Measurements from ENCODE around the gene CXCL9.
"Not testable (repeated sequence)": the region's sequence is repeated elsewhere in the genome, so short reads cannot be mapped to it uniquely, and the experiment has no call there.

CXCL9 gene

DNA sequence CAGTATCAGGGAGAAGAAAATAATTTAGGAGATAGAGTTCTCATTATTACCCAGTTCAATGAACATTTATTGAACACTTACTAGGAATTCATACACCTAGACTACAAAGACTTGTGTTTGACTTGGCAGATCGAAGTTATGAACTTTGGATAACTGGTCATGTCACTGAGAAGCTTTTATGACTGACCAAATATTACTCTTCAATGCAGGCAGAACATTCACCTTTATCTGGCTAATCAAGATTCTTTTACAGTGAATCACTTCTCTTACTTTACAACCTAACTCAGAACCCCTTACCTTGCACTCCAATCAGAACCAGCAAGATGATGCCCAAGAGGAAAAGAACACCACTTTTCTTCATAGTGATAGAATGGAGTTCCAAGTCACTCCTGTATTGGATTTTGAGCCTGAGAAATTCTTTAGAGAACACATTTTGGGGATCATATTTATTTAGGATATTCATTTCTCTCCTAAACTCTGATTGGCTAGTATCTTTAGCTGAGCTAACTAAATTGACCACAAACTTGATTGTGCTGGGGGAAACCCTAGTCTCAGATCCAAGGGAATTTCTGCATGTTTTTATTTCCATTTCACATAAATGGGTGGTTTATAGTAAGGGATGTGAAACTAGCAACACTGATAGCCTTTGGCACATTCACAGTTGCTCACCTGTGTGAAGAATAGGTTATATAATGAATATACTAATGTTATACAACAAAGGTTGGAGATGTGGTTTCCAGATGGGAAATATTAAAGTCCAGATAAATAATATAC, at the start of gene CXCL9:
TSS of gene CXCL9 (minus strand) at position 421 of the 774 bp plus-strand sequence. CDS start at position 361, 60 bp downstream.
- H3K27ac ChIP-seq, result no peak within 1 kb of the TSS
- in situ Hi-C loops (cut with HindIII; ENCODE audit: low pct_ligation_motif_present, low sequenced_read_pairs), result no loop called here
- no peak within 1 kb of the TSS for H3K4me3 ChIP-seq (ENCODE audit: low read depth, low read length)
- TF ChIP-seq, protein P1, sequence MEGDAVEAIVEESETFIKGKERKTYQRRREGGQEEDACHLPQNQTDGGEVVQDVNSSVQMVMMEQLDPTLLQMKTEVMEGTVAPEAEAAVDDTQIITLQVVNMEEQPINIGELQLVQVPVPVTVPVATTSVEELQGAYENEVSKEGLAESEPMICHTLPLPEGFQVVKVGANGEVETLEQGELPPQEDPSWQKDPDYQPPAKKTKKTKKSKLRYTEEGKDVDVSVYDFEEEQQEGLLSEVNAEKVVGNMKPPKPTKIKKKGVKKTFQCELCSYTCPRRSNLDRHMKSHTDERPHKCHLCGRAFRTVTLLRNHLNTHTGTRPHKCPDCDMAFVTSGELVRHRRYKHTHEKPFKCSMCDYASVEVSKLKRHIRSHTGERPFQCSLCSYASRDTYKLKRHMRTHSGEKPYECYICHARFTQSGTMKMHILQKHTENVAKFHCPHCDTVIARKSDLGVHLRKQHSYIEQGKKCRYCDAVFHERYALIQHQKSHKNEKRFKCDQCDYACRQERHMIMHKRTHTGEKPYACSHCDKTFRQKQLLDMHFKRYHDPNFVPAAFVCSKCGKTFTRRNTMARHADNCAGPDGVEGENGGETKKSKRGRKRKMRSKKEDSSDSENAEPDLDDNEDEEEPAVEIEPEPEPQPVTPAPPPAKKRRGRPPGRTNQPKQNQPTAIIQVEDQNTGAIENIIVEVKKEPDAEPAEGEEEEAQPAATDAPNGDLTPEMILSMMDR (IDR thresholded peaks at IDR 0.05; ENCODE audit: low read depth, low read length, missing control alignments), result no peak
- DNase-seq, result no peak
- no peaks in the 10 kb centered on the region for H3K36me3 ChIP-seq (replicated peaks)
- no peaks in the 10 kb centered on the region for H3K27me3 ChIP-seq (replicated peaks)

DNA sequence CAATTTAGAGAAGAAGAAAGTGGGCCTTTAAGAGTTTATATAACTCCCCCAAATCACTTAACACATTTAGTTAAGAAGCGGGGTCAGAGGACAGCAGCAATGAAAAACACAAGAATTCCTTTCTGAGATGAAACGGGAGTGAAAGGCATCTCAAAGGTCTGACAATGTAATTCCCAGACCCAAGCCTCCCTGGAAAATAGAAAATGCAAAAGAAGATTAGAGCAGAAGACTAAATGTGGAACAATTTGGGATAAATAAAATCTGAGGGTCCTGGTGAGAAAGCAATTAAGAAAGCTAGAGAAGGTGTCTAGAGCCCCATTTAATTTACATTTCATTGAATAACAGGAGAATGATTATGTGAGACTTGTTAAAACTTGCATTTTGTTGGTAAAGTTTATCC, 48.1 kb upstream of the CXCL9 start:
- Histone ChIP-seq H3K27me3 (replicated peaks) (peaks cover 34% of the 10 kb centered on the region), H3K4me3 (ENCODE audit: low read depth, low read length) (no peak overlapping the region), H3K27ac (no peak overlapping the region), H3K36me3 (replicated peaks) (no peaks in the 10 kb centered on the region)
- TF ChIP-seq, protein P1 (IDR thresholded peaks at IDR 0.05; ENCODE audit: low read depth, low read length, missing control alignments), result no peak
- DNase-seq, result no peak
- in situ Hi-C loops (cut with HindIII; ENCODE audit: low pct_ligation_motif_present, low sequenced_read_pairs), result no loop called here

DNA sequence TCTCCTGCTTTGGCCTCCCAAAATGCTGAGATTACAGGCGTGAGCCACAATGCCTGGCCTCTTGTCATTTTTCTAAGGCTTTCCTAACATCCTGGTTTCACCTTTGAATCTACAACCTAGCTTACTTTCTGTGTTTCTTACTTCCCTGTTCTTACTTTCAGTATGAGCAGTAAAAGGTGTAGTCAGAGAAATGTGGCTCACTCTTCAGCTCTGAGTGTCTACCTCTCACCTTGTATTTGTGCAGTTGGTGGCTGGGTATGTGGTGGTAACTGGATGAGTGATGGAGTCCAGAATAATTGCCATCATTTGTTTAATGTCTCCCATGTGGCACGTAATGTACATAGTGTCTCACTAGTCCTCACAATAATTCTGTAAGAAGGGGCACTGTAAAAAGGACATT, 47.7 kb upstream of the CXCL9 start:
- no peak for DNase-seq
- Histone ChIP-seq H3K27me3 (replicated peaks) (peaks cover 32% of the 10 kb centered on the region), H3K4me3 (ENCODE audit: low read depth, low read length) (no peak overlapping the region), H3K27ac (no peak overlapping the region), H3K36me3 (replicated peaks) (no peaks in the 10 kb centered on the region)
- TF ChIP-seq, protein P1 (IDR thresholded peaks at IDR 0.05; ENCODE audit: low read depth, low read length, missing control alignments), result no peak
- in situ Hi-C loops (cut with HindIII; ENCODE audit: low pct_ligation_motif_present, low sequenced_read_pairs), result no loop called here

DNA sequence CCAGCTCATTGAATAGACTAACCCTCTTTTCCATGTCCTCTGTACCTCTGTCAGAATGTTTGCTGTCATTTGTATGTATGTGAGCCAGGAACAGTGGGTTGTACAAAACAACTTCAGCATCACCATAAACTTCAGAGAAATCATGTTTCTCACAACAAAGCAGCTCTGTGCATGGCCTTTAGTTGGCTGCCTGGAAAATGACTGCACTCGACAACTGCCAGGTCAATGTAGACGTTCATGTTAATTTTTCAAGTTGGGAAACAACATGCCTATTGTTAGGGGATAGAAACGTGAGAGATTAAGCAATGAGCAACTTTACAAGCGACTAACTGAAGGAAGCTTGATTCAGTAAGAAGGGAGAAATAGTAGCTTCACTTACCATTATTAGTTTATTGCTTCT, 46.4 kb upstream of the CXCL9 start:
- TF ChIP-seq, protein P1 (IDR thresholded peaks at IDR 0.05; ENCODE audit: low read depth, low read length, missing control alignments), result no peak
- no peak for DNase-seq
- H3K36me3 ChIP-seq (replicated peaks), result no peaks in the 10 kb centered on the region
- H3K4me3 ChIP-seq (ENCODE audit: low read depth, low read length), result no peak overlapping the region
- no peak overlapping the region for H3K27ac ChIP-seq
- peaks cover 30% of the 10 kb centered on the region for H3K27me3 ChIP-seq (replicated peaks)
- in situ Hi-C loops (cut with HindIII; ENCODE audit: low pct_ligation_motif_present, low sequenced_read_pairs), result no loop called here

DNA sequence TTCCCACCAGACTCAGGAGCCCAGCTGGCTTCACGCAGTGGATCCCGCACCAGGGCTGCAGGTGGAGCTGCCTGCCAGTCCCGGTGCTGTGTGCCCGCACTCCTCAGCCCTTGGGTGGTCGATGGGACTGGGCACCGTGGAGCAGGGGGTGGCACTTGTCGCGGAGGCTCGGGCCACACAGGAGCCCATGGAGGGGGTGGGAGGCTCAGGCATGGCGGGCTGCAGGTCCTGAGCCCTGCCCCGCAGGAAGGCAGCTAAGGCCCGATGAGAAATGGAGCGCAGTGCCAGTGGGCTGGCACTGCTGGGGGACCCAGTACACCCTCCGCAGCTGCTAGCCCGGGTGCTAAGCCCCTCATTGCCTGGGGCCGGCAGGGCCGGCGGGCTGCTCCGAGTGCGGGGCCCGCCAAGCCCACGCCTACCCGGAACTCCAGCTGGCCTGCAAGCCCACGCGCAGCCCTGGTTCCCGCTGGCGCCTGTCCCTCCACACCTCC, 43.3 kb upstream of the CXCL9 start:
- H3K36me3 ChIP-seq (replicated peaks); H3K27ac ChIP-seq; H3K27me3 ChIP-seq (replicated peaks); H3K4me3 ChIP-seq (ENCODE audit: low read depth, low read length); in situ Hi-C loops (cut with HindIII; ENCODE audit: low pct_ligation_motif_present, low sequenced_read_pairs); DNase-seq: not testable (repeated sequence)

DNA sequence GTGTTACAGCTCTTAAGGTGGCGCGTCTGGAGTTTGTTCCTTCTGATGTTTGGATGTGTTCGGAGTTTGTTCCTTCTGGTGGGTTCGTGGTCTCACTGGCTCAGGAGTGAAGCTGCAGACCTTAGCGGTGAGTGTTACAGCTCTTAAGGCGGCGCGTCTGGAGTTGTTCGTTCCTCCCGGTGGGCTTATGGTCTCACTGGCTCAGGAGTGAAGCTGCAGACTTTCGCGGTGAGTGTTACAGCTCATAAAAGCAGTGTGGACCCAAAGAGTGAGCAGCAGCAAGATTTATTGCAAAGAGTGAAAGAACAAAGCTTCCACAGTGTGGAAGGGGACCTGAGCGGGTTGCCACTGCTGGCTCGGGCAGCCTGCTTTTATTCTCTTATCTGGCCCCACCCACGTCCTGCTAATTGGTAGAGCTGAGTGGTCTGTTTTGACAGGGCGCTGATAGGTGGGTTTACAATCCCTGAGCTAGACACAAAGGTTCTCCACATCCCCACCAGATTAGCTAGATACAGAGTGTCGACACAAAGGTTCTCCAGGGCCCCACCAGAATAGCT, 42.6 kb upstream of the CXCL9 start:
- H3K36me3 ChIP-seq (replicated peaks); in situ Hi-C loops (cut with HindIII; ENCODE audit: low pct_ligation_motif_present, low sequenced_read_pairs); DNase-seq: not testable (repeated sequence)

DNA sequence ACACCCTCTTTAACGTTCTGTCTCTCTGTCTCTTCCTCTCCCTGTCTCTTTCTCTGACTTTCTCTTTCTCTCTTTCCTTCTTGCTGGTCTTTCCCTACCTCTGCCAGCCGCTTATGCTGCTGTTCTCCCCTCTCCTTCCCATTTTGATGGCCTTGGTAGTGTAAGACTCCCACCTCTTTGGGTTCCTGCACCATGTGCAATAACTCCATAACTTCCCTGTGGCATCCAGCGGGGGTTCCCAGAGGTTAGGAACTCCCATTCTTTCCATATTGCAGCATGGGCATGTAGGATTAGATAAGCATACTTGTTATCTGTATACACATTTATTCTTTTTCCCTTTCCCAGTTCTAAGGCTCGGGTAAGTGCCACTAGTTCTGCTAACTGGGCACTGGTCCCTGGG, 37.4 kb upstream of the CXCL9 start:
- H3K36me3 ChIP-seq (replicated peaks); H3K27ac ChIP-seq; H3K4me3 ChIP-seq (ENCODE audit: low read depth, low read length); in situ Hi-C loops (cut with HindIII; ENCODE audit: low pct_ligation_motif_present, low sequenced_read_pairs); H3K27me3 ChIP-seq (replicated peaks); DNase-seq: not testable (repeated sequence)

More for the DNA sequence above, 42.6 kb upstream of the CXCL9 start:
- not testable (repeated sequence) for H3K27ac ChIP-seq; H3K27me3 ChIP-seq (replicated peaks); H3K4me3 ChIP-seq (ENCODE audit: low read depth, low read length)

DNA sequence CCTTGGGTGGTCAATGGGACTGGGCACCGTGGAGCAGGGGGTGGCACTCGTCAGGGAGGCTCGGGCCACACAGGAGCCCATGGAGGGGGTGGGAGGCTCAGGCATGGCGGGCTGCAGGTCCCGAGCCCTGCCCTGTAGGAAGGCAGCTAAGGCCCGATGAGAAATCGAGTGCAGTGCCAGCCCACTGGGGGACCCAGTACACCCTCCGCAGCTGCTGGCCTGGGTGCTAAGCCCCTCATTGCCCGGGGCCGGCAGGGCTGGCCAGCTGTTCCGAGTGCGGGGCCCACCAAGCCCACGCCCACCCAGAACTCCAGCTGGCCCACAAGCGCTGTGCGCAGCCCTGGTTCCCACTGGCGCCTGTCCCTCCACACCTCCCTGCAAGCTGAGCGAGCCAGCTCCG, 36.0 kb upstream of the CXCL9 start:
- in situ Hi-C loops (cut with HindIII; ENCODE audit: low pct_ligation_motif_present, low sequenced_read_pairs); H3K27me3 ChIP-seq (replicated peaks); DNase-seq; H3K4me3 ChIP-seq (ENCODE audit: low read depth, low read length); H3K27ac ChIP-seq; H3K36me3 ChIP-seq (replicated peaks): not testable (repeated sequence)

DNA sequence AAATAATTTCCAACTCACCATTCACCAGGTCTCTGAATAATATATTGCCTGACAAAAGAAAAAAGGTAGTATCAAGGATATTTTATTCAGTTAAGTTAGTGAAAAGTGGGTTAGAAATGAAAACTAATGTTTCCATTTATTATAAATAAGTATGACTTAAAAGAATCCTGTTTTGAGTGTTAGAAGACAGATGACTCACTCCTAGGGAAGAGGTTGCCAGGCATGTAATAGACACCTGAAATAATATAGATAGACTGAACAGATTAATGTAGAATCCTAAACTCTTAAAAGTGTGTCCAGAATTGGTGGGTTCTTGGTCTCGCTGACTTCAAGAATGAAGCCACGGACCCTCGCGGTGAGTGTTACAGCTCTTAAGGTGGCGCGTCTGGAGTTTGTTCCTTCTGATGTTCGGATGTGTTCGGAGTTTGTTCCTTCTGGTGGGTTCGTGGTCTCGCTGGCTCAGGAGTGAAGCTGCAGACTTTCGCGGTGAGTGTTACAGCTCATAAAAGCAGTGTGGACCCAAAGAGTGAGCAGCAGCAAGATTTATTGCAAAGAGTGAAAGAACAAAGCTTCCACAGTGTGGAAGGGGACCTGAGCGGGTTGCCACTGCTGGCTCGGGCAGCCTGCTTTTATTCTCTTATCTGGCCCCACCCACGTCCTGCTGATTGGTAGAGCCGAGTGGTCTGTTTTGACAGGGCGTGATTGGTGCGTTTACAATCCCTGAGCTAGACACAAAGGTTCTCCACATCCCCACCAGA, 35.1 kb upstream of the CXCL9 start:
- H3K36me3 ChIP-seq (replicated peaks); H3K27me3 ChIP-seq (replicated peaks); H3K27ac ChIP-seq; DNase-seq; H3K4me3 ChIP-seq (ENCODE audit: low read depth, low read length); in situ Hi-C loops (cut with HindIII; ENCODE audit: low pct_ligation_motif_present, low sequenced_read_pairs): not testable (repeated sequence)

Measured in brain microvascular endothelial cell (primary cell).